ENCODE measurements around the gene CRACR2A. TPM values are rescaled to one million over a fixed set of nuclear protein-coding genes. Genes with fewer than 3 reads are reported as not detected.

CRACR2A gene
- total and polyA plus RNA-seq, 10 of the 15 experiments (the other 5 are each of a cell fraction or from before 2014, with no cell fraction given) = 2.1 to 18.0 (median 13.2) TPM

DNA sequence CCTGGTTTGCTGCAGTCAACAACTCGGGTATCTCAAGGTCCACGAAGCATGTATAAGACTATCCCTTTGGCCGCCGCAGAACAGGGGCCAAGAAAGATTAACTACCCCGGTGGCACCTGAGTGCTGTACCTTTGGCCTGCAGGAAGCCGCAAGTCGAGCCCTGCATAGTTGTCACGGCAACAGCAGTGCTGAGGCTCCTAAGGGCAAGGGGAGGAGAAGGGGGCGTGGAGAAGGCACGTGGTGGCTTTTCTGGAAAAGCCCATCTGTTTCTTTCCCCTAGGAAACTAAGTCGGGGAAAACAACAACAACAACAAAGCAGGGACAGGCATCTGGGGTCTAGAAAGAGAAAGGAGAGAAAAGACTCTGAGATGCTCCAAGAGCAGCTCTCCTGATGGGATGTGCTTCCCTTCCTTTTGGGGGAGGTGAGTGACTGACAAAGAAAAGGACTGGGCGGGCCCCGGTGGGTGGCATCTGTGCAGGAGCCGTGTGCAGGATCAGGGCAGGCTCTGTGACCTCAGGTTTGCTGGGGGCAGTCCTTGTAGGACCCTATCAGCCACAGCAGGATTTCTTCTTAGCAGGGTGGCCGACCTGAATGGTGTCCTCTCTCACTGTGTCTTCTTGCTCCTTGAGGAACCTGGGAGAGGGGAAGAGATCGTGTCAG is 138.0 kb downstream of the CRACR2A start:
- ATAC-seq = no peak
- DNase-seq (ENCODE audit: low read depth, low spot score) = no peak
- SMC1A ChIA-PET (ENCODE audit: uncharacterized antibody, unreplicated experiment) = no interaction called here
- Histone ChIP-seq H3K36me3 (ENCODE audit: control insufficient read depth in 2 of 2, insufficient read depth in 2 of 2, low read length in 1 of 2) (peaks cover 0 to 9% of the 10 kb centered on the region in 2 experiments; a peak in 2 of 4 replicates), H4K20me1 (ENCODE audit: control insufficient read depth, insufficient read depth) (no peaks in the 10 kb centered on the region), H3K4me3 (no peak overlapping the region), H3K27me3 (replicated peaks in 1 of 2; ENCODE audit: control insufficient read depth in 2 of 2, insufficient read depth in 2 of 2, low read length in 1 of 2) (no peaks in the 10 kb centered on the region), H3K79me2 (ENCODE audit: control insufficient read depth, insufficient read depth, low read length) (no peaks in the 10 kb centered on the region), H3K4me2 (ENCODE audit: control insufficient read depth, insufficient read depth) (no peak overlapping the region), H3K9me3 (replicated peaks; ENCODE audit: control insufficient read depth, insufficient read depth, low read length) (no peaks in the 10 kb centered on the region), H3K27ac (ENCODE audit: control insufficient read depth, insufficient read depth) (no peak overlapping the region), H3K4me1 (ENCODE audit: control insufficient read depth, insufficient read depth, low read length) (no peaks in the 10 kb centered on the region), H3K9ac (ENCODE audit: control insufficient read depth, insufficient read depth, low read length) (no peak overlapping the region), H2AFZ (ENCODE audit: control insufficient read depth, low read depth, low read length) (no peak overlapping the region)
- 83% methylated on average over 16 of the region's 16 CpGs for WGBS (ENCODE audit: insufficient coverage, insufficient replicate concordance, low lambda C conversion rate, missing lambda C conversion rate)
- TF ChIP-seq IKZF1 (conservative IDR thresholded peaks at IDR 0.05) (no peak), ESRRA (IDR thresholded peaks at IDR 0.05; ENCODE audit: low read length) (no peak), SUPT20H (IDR thresholded peaks at IDR 0.05; ENCODE audit: borderline replicate concordance, control insufficient read depth, low read depth, low read length) (no peak), TARDBP (IDR thresholded peaks at IDR 0.05; ENCODE audit: borderline replicate concordance) (no peak), TCF7 (IDR thresholded peaks at IDR 0.05; ENCODE audit: borderline replicate concordance) (no peak)
- FAIRE-seq = no peak
- in situ Hi-C loops (cut with MboI) = no loop called here
- POLR2A ChIA-PET = no interaction called here
- no TSS peak for BruUV-seq (replicated peaks)
- RAD21 ChIA-PET (ENCODE audit: unreplicated experiment) = no interaction called here
- intact Hi-C loops (cut with micrococcal nuclease; ENCODE audit: unreplicated experiment) = no loop called here
- CTCF ChIA-PET = no interaction called here

- SMC1A ChIA-PET (ENCODE audit: uncharacterized antibody, unreplicated experiment) = interaction anchor here (2.2 kb wide), 1 partner anchor 9 kb away, joined by 7 read pairs; no protein-coding TSS in a partner anchor
- POLR2A ChIA-PET = no interaction called here
- BruUV-seq (replicated peaks) = no TSS peak
These were observed 139.1 kb downstream of the CRACR2A start for GRCh38 chr12:3613641-3614395.

More at GRCh38 chr12:3613641-3614395, 139.1 kb downstream of the CRACR2A start:
- Histone ChIP-seq H3K27me3 (replicated peaks in 1 of 2; ENCODE audit: control insufficient read depth in 2 of 2, insufficient read depth in 2 of 2, low read length in 1 of 2) (no peaks in the 10 kb centered on the region), H3K36me3 (ENCODE audit: control insufficient read depth in 2 of 2, insufficient read depth in 2 of 2, low read length in 1 of 2) (peaks cover 0 to 9% of the 10 kb centered on the region in 2 experiments; a peak in 2 of 4 replicates), H3K4me1 (ENCODE audit: control insufficient read depth, insufficient read depth, low read length) (no peaks in the 10 kb centered on the region), H3K9ac (ENCODE audit: control insufficient read depth, insufficient read depth, low read length) (no peak overlapping the region), H3K4me3 (no peak overlapping the region), H3K79me2 (ENCODE audit: control insufficient read depth, insufficient read depth, low read length) (no peaks in the 10 kb centered on the region), H3K27ac (ENCODE audit: control insufficient read depth, insufficient read depth) (no peak overlapping the region), H3K9me3 (replicated peaks; ENCODE audit: control insufficient read depth, insufficient read depth, low read length) (no peaks in the 10 kb centered on the region), H3K4me2 (ENCODE audit: control insufficient read depth, insufficient read depth) (no peak overlapping the region), H4K20me1 (ENCODE audit: control insufficient read depth, insufficient read depth) (no peaks in the 10 kb centered on the region), H2AFZ (ENCODE audit: control insufficient read depth, low read depth, low read length) (no peak overlapping the region)
- DNase-seq (ENCODE audit: low read depth, low spot score) (no peak), FAIRE-seq (no peak), ATAC-seq (no peak)
- 92% methylated on average over 13 of the region's 13 CpGs for WGBS (ENCODE audit: insufficient coverage, insufficient replicate concordance, low lambda C conversion rate, missing lambda C conversion rate)
- intact Hi-C loops (cut with micrococcal nuclease; ENCODE audit: unreplicated experiment) = no loop called here
- RAD21 ChIA-PET (ENCODE audit: unreplicated experiment) = no interaction called here
- TF ChIP-seq LARP7 (IDR thresholded peaks at IDR 0.05) (no peak), STAT1 (conservative IDR thresholded peaks at IDR 0.05) (no peak), RELA (IDR thresholded peaks at IDR 0.05; ENCODE audit: borderline replicate concordance, partially characterized antibody) (no peak), TAF1 (IDR thresholded peaks at IDR 0.05; ENCODE audit: borderline replicate concordance, low read depth, low read length) (no peak), USF1 (IDR thresholded peaks at IDR 0.05; ENCODE audit: borderline replicate concordance, extremely low read length, insufficient read depth, low read depth, low read length) (no peak), ZNF217 (IDR thresholded peaks at IDR 0.05) (no peak), KLF5 (IDR thresholded peaks at IDR 0.05; ENCODE audit: partially characterized antibody) (no peak)
- TF ChIP-seq, protein P1, sequence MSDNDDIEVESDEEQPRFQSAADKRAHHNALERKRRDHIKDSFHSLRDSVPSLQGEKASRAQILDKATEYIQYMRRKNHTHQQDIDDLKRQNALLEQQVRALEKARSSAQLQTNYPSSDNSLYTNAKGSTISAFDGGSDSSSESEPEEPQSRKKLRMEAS (IDR thresholded peaks at IDR 0.05; ENCODE audit: low read depth, low read length) = no peak
- TF ChIP-seq, protein P2, sequence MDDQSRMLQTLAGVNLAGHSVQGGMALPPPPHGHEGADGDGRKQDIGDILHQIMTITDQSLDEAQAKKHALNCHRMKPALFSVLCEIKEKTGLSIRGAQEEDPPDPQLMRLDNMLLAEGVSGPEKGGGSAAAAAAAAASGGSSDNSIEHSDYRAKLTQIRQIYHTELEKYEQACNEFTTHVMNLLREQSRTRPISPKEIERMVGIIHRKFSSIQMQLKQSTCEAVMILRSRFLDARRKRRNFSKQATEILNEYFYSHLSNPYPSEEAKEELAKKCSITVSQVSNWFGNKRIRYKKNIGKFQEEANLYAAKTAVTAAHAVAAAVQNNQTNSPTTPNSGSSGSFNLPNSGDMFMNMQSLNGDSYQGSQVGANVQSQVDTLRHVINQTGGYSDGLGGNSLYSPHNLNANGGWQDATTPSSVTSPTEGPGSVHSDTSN (IDR thresholded peaks at IDR 0.05; ENCODE audit: insufficient replicate concordance, low read depth, low read length) = no peak
- in situ Hi-C loops (cut with MboI) = no loop called here
- CTCF ChIA-PET = no interaction called here

All from GM12878 (cell line).